GM12878 (cell line): ENCODE results near the gene KYAT1. TPM values are rescaled to one million over a fixed set of nuclear protein-coding genes. Genes with fewer than 3 reads are reported as not detected.

Experiments used
- CBX3 ChIP-seq: fragments of 200-600 bp; sonication (generic); IDR thresholded peaks from 2 replicates; pipeline ENCODE4 v1.6.1; 2016; ENCODE audit warnings: low read depth, borderline replicate concordance
- CBX5 ChIP-seq: sonication (generic); IDR thresholded peaks from 2 replicates; pipeline ENCODE4 v1.6.1; 2016; ENCODE audit warnings: low read depth, moderate library complexity, mild to moderate bottlenecking, inconsistent platforms
- CHD2 ChIP-seq: IDR thresholded peaks from 2 replicates; pipeline ENCODE4 v1.6.1; 2011; ENCODE audit warnings: low read depth, low read length, improper control_type of control experiment, borderline replicate concordance
- CREM ChIP-seq: IDR thresholded peaks from 2 replicates; pipeline ENCODE4 v1.6.1; 2014; ENCODE audit warnings: antibody characterized with exemption, low read depth
- E4F1 ChIP-seq: fragments of 450-650 bp; IDR thresholded peaks from 2 replicates; pipeline ENCODE4 v1.6.1; 2018; ENCODE audit warnings: borderline replicate concordance, mild to moderate bottlenecking; ENCODE audit not compliant: partially characterized antibody
- FOS ChIP-seq: IDR thresholded peaks from 3 replicates; pipeline ENCODE4 v1.6.1; 2011; ENCODE audit warnings: borderline replicate concordance; ENCODE audit not compliant: insufficient read length; ENCODE audit errors: extremely low read depth
- IKZF2 ChIP-seq, 2 experiments: fragments of 450-650 bp; IDR thresholded peaks; 2 replicates each; pipeline ENCODE4 v1.6.1; 2017; ENCODE audit warnings: mild to moderate bottlenecking in 2 of 2, moderate library complexity in 2 of 2
- IRF4 ChIP-seq: IDR thresholded peaks from 2 replicates; pipeline ENCODE4 v1.6.1; 2011; ENCODE audit warnings: low read depth, low read length
- KAT2A ChIP-seq: conservative IDR thresholded peaks from 2 replicates; pipeline ENCODE4 v1.6.1; 2011; ENCODE audit warnings: low read depth, low read length; ENCODE audit not compliant: control insufficient read depth
- NFXL1 ChIP-seq: fragments of 450-650 bp; IDR thresholded peaks from 2 replicates; pipeline ENCODE4 v1.6.1; 2017; ENCODE audit warnings: antibody characterized with exemption, mild to moderate bottlenecking, borderline replicate concordance
- PBX3 ChIP-seq: IDR thresholded peaks from 2 replicates; pipeline ENCODE4 v1.6.1; 2011; ENCODE audit warnings: mild to moderate bottlenecking, low read depth, low read length, moderate library complexity; ENCODE audit not compliant: insufficient replicate concordance
- SIN3A ChIP-seq: IDR thresholded peaks from 2 replicates; pipeline ENCODE4 v1.6.1; 2012; ENCODE audit warnings: low read depth, low read length, improper control_type of control experiment
- SP1 ChIP-seq: IDR thresholded peaks from one replicate; pipeline ENCODE4 v1.6.1; 2011; ENCODE audit warnings: low read depth, low read length
- STAT3 ChIP-seq: IDR thresholded peaks from 2 replicates; pipeline ENCODE4 v1.6.1; 2011; ENCODE audit warnings: low read depth, low read length, improper control_type of control experiment
- TARDBP ChIP-seq: IDR thresholded peaks from 2 replicates; pipeline ENCODE4 v1.6.1; 2016; ENCODE audit warnings: borderline replicate concordance
- TCF12 ChIP-seq: IDR thresholded peaks from 2 replicates; pipeline ENCODE4 v1.6.1; 2011; ENCODE audit warnings: low read depth, mild to moderate bottlenecking, low read length
- YY1 ChIP-seq: IDR thresholded peaks from 2 replicates; pipeline ENCODE4 v1.6.1; 2011; ENCODE audit warnings: low read depth, mild to moderate bottlenecking, low read length
- ZNF217 ChIP-seq: fragments of 450-650 bp; IDR thresholded peaks from 2 replicates; pipeline ENCODE4 v1.6.1; 2017; ENCODE audit warnings: antibody characterized with exemption, mild to moderate bottlenecking
- polyA plus RNA-seq, 11 experiments: library from polyadenylated mRNA; depleted of rRNA in 4 of 11; unstranded in 6 of 11; stranded (reverse) in 5 of 11; fragments of >200 nt; fragmentation: Nextera tagmentation in 4 of 11; fragmentation: Illumina TruSeq in 1 of 11; extraction: Ambion mirVana in 4 of 11; extraction: Trizol in 1 of 11; gene quantifications; 1 replicate in 1 of 11; 2 replicates in 10 of 11; pipeline versions ENCODE4 v1.2.1 to v1.2.3, GENCODE V29; 2011 to 2016; ENCODE audit warnings: inconsistent platforms in 2 of 11, missing spikeins in 2 of 11, low read depth in 1 of 11
- total RNA-seq, 4 experiments: library from RNA; depleted of rRNA in 3 of 4; stranded (reverse); fragments of >200 nt in 3 of 4; fragmentation: Illumina TruSeq in 1 of 4; extraction: Trizol in 1 of 4; gene quantifications; 2 replicates each; pipeline versions ENCODE4 v1.2.1 to v1.2.3, GENCODE V29; 2013 to 2021
- TF ChIP-seq, protein P1 (sequence below): fragments of 450-650 bp; IDR thresholded peaks from 2 replicates; pipeline ENCODE4 v1.6.1; 2017; ENCODE audit warnings: mild to moderate bottlenecking, moderate library complexity
- TF ChIP-seq, protein P2 (sequence below): fragments of 150-350 bp; IDR thresholded peaks from 2 replicates; pipeline ENCODE4 v1.6.1; 2016; ENCODE audit warnings: low read depth, low read length

Gene KYAT1
- total and polyA plus RNA-seq, 10 of the 15 experiments (the other 5 are each of a cell fraction or from before 2014, with no cell fraction given) = 5.8 to 15.7 (median 11.4) TPM

- TF ChIP-seq CHD2 = no peak
- no peak for TF ChIP-seq TARDBP
- TF ChIP-seq KAT2A = no peak
- no peak for TF ChIP-seq PBX3
- TF ChIP-seq STAT3 = no peak
- TF ChIP-seq NFXL1 = no peak
- TF ChIP-seq IKZF2 (IDR thresholded peaks at IDR 0.05) = peak; percentile 17 to 39; a peak in 2 of 4 replicates
- TF ChIP-seq E4F1 = no peak
- TF ChIP-seq, protein P1, sequence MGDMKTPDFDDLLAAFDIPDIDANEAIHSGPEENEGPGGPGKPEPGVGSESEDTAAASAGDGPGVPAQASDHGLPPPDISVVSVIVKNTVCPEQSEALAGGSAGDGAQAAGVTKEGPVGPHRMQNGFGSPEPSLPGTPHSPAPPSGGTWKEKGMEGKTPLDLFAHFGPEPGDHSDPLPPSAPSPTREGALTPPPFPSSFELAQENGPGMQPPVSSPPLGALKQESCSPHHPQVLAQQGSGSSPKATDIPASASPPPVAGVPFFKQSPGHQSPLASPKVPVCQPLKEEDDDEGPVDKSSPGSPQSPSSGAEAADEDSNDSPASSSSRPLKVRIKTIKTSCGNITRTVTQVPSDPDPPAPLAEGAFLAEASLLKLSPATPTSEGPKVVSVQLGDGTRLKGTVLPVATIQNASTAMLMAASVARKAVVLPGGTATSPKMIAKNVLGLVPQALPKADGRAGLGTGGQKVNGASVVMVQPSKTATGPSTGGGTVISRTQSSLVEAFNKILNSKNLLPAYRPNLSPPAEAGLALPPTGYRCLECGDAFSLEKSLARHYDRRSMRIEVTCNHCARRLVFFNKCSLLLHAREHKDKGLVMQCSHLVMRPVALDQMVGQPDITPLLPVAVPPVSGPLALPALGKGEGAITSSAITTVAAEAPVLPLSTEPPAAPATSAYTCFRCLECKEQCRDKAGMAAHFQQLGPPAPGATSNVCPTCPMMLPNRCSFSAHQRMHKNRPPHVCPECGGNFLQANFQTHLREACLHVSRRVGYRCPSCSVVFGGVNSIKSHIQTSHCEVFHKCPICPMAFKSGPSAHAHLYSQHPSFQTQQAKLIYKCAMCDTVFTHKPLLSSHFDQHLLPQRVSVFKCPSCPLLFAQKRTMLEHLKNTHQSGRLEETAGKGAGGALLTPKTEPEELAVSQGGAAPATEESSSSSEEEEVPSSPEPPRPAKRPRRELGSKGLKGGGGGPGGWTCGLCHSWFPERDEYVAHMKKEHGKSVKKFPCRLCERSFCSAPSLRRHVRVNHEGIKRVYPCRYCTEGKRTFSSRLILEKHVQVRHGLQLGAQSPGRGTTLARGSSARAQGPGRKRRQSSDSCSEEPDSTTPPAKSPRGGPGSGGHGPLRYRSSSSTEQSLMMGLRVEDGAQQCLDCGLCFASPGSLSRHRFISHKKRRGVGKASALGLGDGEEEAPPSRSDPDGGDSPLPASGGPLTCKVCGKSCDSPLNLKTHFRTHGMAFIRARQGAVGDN = peak; percentile 81; the same call in 1 of the 2 replicates
- TF ChIP-seq ZNF217 = no peak
- TF ChIP-seq CBX3 = no peak
- no peak for TF ChIP-seq SIN3A
- TF ChIP-seq TCF12 = peak; percentile 90
- TF ChIP-seq, protein P2, sequence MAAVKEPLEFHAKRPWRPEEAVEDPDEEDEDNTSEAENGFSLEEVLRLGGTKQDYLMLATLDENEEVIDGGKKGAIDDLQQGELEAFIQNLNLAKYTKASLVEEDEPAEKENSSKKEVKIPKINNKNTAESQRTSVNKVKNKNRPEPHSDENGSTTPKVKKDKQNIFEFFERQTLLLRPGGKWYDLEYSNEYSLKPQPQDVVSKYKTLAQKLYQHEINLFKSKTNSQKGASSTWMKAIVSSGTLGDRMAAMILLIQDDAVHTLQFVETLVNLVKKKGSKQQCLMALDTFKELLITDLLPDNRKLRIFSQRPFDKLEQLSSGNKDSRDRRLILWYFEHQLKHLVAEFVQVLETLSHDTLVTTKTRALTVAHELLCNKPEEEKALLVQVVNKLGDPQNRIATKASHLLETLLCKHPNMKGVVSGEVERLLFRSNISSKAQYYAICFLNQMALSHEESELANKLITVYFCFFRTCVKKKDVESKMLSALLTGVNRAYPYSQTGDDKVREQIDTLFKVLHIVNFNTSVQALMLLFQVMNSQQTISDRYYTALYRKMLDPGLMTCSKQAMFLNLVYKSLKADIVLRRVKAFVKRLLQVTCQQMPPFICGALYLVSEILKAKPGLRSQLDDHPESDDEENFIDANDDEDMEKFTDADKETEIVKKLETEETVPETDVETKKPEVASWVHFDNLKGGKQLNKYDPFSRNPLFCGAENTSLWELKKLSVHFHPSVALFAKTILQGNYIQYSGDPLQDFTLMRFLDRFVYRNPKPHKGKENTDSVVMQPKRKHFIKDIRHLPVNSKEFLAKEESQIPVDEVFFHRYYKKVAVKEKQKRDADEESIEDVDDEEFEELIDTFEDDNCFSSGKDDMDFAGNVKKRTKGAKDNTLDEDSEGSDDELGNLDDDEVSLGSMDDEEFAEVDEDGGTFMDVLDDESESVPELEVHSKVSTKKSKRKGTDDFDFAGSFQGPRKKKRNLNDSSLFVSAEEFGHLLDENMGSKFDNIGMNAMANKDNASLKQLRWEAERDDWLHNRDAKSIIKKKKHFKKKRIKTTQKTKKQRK = no peak
- no peak for TF ChIP-seq CBX5
- no peak for TF ChIP-seq IRF4
- TF ChIP-seq SP1 = peak; percentile 18
- TF ChIP-seq CREM = no peak
- TF ChIP-seq YY1 = 0 out of 2 replicates have a peak, but pooled peaks have one; percentile 12
- no peak for TF ChIP-seq FOS
Observed at GRCh38 chr9:128902351-128903078, 20.8 kb upstream of the KYAT1 start (continued).
